ENCODE results near the gene SUPT7L.

Gene SUPT7L

DNA sequence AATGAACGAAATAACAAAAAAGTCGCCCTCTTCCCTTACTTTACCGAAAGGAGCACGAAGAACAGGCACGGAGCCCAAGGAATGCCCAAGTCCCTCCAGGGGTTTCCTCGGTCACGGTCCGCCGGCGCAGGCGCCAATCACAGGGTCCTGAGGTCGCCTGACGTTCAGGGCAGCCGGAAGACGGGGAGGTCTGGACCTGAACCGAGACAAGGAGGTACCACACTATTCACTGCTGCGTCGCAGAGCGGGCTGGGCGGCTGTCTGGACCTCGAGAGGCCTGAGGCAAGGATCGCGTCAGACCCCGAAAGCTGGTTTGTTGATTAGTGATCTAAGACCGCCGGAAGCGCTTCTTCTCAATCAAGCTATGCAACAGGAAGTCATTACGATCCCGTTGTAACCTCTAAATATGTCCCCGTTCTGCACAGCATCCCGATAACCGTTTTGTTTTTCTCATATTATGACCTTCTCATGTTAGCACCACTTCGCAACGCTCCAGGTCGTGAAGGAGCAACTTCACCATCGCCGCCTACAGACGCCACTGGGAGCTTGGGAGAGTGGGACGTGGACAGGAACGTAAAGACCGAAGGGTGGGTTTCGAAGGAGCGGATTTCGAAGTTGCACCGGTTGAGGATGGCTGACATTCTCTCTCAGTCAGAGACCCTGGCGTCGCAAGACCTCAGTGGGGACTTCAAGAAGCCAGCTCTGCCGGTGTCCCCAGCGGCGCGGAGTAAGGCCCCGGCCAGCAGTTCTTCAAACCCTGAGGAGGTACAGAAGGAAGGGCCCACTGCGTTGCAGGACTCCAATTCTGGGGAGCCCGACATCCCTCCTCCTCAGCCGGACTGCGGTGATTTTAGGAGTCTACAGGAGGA, at the start of gene SUPT7L, which contains the start of gene SLC4A1AP:
TSS of gene SUPT7L (minus strand) at position 330 of the 869 bp plus-strand sequence. CDS start 1,422 bp downstream, outside the sequence.
TSS of gene SLC4A1AP (plus strand) at position 605 of the 869 bp plus-strand sequence. CDS start at position 631, 26 bp downstream.
- peak; percentile 89 for DNase-seq (ENCODE audit: low read depth)
- TF ChIP-seq, protein P1, sequence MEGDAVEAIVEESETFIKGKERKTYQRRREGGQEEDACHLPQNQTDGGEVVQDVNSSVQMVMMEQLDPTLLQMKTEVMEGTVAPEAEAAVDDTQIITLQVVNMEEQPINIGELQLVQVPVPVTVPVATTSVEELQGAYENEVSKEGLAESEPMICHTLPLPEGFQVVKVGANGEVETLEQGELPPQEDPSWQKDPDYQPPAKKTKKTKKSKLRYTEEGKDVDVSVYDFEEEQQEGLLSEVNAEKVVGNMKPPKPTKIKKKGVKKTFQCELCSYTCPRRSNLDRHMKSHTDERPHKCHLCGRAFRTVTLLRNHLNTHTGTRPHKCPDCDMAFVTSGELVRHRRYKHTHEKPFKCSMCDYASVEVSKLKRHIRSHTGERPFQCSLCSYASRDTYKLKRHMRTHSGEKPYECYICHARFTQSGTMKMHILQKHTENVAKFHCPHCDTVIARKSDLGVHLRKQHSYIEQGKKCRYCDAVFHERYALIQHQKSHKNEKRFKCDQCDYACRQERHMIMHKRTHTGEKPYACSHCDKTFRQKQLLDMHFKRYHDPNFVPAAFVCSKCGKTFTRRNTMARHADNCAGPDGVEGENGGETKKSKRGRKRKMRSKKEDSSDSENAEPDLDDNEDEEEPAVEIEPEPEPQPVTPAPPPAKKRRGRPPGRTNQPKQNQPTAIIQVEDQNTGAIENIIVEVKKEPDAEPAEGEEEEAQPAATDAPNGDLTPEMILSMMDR (IDR thresholded peaks at IDR 0.05; ENCODE audit: insufficient read depth, low read depth, low read length, missing control alignments): no peak

DNA sequence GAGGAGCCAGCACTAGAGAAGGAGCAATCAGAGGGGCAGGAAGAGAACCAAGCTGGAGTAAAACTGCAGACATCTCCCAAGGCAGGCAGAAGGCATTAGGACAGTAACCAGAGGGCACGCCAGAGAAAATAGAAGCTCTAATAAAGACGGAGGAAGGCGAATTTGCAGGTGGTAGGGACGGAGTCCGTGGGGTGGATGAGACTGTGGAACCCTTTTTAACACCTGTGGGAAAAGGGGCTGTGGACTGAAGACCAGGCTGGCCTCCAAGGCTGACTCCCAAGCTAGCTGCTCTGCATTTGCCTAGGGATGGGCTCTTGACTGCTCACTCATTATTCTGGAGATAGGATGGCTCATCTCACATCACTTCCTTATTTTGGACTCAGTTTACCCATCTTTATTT, 49.8 kb upstream of the SUPT7L start:
- DNase-seq (ENCODE audit: low read depth): no peak
- TF ChIP-seq, protein P1 (IDR thresholded peaks at IDR 0.05; ENCODE audit: insufficient read depth, low read depth, low read length, missing control alignments): no peak
- H3K4me3 ChIP-seq (ENCODE audit: low read length): no peak overlapping the region

More for the DNA sequence above, at the start of gene SUPT7L, which contains the start of gene SLC4A1AP:
- H3K4me3 ChIP-seq (ENCODE audit: low read length): peak within 1 kb of the TSS; percentile 95

- DNase-seq (ENCODE audit: low read depth): no peak
- no peak overlapping the region for H3K4me3 ChIP-seq (ENCODE audit: low read length)
- TF ChIP-seq, protein P1 (IDR thresholded peaks at IDR 0.05; ENCODE audit: insufficient read depth, low read depth, low read length, missing control alignments): no peak
Observed at GRCh38 chr2:27712522-27712921, 49.1 kb upstream of the SUPT7L start.

DNA sequence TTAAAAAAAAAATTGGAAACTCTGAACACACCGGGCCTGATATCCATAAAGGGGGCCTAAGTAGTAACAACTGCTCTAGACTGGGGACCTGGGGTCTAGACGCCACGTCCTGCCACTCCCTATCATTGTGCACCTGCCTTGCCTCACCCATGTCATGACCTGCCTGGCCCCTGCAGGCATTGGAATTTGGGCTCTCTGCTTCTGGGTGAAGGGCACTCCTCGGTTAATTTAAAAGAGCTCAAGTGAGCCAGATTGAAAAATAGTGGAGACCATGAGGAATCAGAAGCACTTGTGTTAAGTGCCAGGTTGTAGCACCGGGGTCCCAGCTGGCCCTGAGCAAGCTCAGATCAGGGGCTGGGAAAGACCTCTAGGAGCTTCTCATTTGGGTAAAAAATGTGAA, 48.4 kb upstream of the SUPT7L start:
- DNase-seq (ENCODE audit: low read depth): no peak
- no peak overlapping the region for H3K4me3 ChIP-seq (ENCODE audit: low read length)
- TF ChIP-seq, protein P1 (IDR thresholded peaks at IDR 0.05; ENCODE audit: insufficient read depth, low read depth, low read length, missing control alignments): no peak

DNA sequence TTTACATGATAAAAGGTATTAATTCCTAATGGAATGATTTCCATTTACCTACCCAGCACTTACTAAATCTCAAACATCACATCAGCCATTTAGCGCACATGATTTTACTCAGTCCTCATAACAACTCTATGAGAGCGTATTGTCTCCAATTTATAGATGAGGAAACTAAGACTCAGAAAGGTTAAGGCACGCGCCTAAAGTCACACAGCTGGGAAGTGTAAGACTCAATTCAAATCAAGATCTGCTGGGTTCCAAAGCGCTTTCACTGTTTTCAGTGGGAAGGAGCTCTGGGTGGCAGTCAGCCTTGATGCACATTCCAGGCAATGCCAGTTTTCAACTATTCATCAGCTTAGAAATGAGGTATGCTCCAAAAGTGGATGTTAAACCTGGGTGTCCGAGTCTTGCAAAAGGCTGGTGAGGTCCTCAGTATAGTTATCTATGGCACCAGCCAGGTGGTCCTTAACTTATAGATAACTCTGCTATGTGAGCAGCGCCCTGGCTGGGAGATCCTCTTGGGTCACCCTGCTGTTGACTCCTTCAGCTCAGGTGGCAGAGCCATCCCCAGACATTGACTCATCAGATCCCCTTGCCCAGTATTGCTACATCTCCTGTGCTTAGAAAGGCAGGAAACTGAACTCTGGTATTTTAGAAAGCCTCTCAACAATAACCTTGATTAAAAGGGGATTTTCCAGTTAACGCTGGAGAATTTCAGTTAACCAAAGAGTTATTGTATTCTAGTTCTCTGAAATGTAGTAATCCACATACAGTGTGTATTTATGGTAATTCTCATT, 47.4 kb upstream of the SUPT7L start:
- H3K4me3 ChIP-seq (ENCODE audit: low read length): no peak overlapping the region
- peak; percentile 65 for DNase-seq (ENCODE audit: low read depth)
- TF ChIP-seq, protein P1 (IDR thresholded peaks at IDR 0.05; ENCODE audit: insufficient read depth, low read depth, low read length, missing control alignments): no peak

DNA sequence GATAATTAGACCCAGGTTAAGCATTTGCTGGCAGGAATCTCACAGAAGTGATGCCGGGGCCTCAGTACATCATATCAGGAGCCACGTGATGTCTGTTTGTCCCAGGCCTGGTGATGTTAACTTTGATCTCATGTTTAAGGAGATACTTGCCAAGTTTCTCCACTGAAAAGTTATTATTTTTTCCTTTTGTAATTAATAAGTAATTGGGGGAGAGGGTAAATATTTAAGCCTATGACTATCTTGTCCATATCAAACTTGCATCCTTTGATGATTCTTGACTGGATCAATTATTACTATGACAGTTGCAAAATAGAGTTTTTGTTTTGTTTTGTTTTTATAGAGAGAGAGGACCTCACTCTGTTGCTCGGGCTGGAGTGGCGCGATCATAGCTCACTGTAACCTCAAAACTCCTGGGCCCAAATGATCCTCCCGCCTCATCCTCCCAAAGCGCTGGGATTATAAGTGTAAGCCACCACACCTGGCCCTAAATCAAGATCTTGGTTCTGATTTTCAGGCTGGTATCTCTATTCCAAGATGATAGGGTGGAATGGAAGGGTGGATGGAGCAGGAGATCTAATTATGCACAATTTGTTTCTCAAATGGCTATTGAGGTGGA, 46.7 kb upstream of the SUPT7L start:
- TF ChIP-seq, protein P1 (IDR thresholded peaks at IDR 0.05; ENCODE audit: insufficient read depth, low read depth, low read length, missing control alignments): no peak
- no peak for DNase-seq (ENCODE audit: low read depth)

More for the DNA sequence above, 46.7 kb upstream of the SUPT7L start:
- no peak overlapping the region for H3K4me3 ChIP-seq (ENCODE audit: low read length)

All from epithelial cell of esophagus (primary cell).